CD4-positive, alpha-beta T cell treated with Interleukin-10 for 1 hour (primary cell): ENCODE data around the gene CDKAL1.
"Not testable (repeated sequence)": the region's sequence is repeated elsewhere in the genome, so short reads cannot be mapped to it uniquely, and the experiment has no call there.

Experiments used
- DNase-seq: peaks from one replicate; pipeline ENCODE4 v3.0.0-alpha.2; 2020

The CDKAL1 gene

DNA sequence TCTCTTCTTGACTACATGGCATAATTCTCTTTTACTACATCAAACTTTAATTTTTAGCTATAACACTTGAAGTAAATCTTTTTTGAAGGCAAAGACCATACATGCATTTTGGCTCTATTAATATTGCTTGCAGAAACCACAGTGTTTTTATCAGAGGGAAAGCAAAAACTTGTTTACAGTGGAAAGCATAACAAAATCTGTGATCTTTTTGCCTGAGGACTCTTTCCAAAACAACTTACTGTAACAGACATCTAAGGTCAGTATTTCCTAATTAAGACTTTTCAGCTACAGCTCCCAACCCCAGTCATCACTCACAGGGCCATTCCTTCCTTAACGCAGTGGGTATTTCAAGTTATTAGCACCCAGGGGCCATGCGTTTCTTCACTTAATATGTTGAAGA is 274.7 kb downstream of the CDKAL1 start:
- DNase-seq = no peak

GRCh38 chr6:20810727-20811108 is 276.5 kb downstream of the CDKAL1 start:
- DNase-seq = no peak

DNA sequence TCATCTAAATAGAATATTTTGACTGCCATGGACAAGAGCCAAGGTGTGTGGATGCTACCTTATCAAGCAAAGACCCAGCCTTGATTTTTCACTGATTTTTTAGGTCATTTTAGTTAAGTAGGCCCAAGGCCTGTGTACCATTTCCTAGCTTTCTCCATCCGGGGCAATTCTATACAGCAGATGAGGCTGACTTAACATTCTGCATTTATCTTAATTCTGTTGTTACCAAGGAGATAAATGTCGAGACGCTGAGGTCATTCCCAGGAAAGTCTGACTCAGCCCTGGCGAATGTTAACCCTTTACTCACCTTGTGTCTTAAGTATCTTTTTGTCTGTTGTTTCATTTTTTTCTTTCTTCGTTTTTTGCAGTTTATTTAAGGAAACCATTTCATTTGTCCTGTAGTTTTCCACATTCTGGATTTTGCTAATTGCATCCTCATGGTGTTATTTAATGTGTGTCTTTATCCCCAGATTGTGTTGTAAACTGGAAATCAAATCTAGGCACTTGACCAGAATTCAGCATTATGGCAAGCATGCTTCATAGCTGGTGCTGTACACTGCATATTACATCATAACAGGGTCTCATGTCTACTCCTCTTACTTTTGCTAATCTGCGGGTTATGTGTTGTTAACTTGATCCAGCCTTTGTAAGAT is 277.0 kb downstream of the CDKAL1 start:
- no peak for DNase-seq

- no peak for DNase-seq
Measured at GRCh38 chr6:20812776-20813175, 278.5 kb downstream of the CDKAL1 start.

DNA sequence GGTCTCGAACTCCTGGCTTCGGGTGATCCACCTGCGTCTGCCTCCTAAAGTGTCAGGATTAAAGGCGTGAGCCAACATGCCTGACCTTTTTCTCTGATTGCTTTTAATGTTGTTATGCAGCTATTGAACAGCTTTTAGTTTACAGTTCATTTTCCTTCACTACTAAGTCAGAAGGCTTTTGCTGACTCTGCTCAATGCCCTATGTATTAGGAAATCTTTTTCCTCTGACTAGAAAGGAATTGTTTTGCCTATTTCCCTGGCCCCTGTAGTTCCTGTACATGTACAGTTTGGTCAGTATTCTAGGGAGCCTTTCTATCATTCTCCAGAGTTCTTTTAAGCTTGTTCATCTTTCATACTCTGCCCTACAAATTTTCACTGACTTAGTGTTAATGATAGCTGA is 280.2 kb downstream of the CDKAL1 start:
- DNase-seq = no peak

GRCh38 chr6:20816126-20816525 is 281.9 kb downstream of the CDKAL1 start:
- DNase-seq = no peak

DNA sequence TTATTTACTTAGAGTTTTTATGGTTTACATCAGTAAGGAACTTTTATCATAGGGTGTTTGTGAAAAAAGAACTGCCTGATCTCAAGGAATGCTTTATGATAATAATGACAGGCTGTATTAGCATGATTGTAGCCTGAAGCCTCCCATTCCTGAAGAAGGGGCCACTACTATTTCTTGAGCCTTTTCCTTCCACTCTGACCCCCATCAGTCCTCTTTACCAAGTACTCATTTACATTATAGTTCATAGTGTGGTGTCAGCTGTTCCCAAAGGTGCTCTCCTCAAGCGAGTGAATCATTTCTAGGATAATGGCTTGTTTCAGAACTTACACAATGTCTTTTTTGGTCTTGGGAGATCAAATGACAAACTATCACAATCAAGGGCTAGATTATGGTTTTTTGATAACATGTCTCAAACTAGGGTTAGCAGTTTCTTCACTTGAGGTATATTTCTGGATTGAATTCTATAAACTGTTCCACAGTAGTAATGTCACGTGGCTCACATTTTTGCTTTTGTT is 283.6 kb downstream of the CDKAL1 start:
- no peak for DNase-seq

DNA sequence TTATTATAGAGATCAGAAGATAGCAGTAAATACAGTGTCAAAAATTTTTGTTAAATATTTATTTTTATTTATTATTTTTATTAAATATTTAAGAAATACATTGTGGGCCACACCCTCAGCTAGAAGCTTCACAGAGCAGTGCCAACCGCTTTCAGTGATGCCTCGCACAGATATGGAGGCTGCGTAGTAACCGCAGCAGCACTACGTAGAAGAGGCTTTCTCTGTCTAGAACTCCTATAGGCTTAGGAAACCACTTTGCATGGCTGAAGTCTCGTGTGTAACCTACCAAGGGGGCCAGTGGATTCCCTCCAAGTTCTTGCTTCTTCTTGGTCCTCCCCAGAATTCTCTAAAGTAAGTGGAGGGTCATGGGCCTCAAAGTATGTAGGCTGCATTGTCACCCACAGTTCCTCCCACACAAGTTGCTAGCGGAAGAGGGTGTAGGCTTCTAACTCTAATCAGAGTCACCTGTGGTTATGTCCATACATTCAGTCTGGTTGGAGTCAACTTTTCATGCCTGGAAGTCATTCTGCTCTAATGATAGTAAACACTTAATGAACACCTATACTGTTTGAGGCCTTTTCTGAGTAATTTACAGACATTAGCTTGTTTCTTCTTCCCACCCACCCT is 285.6 kb downstream of the CDKAL1 start:
- no peak for DNase-seq

DNA sequence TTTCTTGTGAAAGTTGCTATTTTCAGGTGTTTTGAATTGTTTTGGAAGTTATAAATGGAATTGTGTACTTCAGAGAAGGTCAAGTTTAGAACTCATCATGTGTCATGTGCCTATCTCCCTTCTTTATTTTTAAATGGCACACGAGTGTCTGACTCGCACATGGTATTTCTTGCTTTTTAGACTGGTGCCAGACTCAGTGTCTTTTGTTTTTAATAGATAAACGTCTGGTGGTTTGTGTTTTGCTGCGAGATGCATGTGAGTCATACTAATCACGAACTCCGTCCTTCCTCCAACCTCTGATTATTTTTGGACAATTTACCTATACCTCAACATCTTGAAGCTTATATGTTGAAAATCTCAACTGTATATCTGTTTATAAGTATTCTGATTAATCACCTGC is 292.1 kb downstream of the CDKAL1 start:
- no peak for DNase-seq

DNA sequence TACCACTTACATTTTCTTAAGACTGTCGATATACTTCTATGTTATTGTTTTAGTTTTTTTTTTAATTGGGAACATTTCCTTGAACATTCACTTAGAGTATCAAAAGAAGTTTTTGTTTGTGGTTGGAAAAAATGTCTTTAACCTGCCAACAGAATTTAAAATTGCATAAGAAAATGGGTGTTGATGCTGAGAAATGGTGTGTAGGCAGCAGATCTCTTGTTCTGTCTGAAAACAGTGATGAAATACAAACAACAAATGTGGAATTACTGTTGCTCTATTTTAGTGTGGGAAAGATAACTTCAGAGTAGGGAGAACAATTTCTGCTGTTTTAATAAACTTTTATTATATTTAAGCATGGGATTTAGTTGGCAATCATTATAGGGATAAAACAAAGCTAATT is 293.5 kb downstream of the CDKAL1 start:
- DNase-seq = no peak

GRCh38 chr6:20830576-20830975 is 296.3 kb downstream of the CDKAL1 start:
- DNase-seq = no peak

DNA sequence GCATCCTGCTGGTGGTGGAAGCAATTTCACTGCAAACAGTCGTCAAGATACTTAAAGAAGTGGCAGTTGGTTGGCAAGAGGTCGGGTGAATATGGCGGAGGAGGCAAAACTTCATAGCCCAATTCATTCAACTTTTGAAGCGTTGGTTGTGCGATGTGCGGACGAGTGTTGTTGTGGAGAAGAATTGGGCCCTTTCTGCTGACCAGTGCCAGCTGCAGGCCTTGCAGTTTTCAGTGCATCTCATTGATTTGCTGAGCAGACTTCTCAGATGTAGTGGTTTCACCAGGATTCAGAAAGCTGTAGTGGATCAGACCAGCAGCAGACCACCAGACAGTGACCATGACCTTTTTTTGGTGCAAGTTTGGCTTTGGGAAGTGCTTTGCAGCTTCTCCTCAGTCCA is 297.0 kb downstream of the CDKAL1 start:
- DNase-seq = not testable (repeated sequence)

GRCh38 chr6:20833881-20834515 is 299.7 kb downstream of the CDKAL1 start:
- DNase-seq = no peak

DNA sequence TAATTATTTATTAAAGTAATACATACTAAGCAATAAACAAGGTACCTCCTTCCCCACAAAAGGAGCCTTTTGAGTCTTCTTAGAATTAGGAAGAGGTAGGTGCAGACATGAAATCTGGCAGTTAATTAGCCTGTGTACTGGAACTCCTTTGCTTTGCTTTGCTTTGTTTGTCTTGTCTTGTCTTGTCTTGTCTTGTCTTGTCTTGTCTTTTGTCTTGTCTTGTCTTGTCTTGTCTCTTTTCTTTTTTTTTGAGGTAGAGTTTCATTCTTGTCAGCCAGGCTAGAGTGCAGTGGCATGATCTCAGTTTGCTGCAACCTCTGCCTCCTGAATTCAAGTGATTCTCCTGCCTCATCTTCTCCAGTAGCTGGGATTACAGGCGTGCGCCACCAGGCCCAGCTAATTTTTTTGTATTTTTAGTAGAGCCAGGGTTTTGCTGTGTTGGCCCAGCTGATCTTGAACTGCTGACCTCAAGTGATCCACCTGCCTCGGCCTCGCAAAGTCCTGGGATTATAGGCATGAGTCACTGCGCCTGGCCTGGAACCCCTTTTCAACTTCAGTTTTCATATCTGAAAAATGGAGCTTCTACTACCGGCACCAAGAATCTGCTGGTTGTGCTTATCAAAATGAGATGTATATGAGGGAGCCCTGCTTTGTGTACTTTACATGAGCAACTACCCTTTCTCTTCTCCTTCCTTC is 301.2 kb downstream of the CDKAL1 start:
- DNase-seq = no peak

- DNase-seq = peak; percentile 39
Measured at GRCh38 chr6:20837189-20837588, 302.9 kb downstream of the CDKAL1 start.

GRCh38 chr6:20838113-20838512 is 303.9 kb downstream of the CDKAL1 start:
- DNase-seq = no peak

DNA sequence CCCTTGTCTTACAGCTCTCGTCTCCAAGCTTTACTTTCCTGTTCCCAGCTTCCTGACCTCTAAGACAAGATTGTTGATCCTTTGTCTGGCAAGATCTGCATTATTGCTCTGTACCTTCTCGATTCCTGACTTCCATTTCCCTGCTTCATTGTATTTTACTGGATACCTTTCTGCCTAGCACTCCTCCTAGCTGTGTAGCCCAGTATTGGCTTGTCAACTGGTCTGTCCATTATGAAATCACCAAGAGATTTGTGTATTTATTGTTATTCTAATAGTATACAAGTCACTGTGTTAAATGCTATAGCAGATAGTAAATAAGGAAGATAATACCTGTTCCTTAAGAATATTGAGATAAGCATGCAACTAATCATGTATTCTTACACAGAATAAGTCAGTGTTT is 305.4 kb downstream of the CDKAL1 start:
- no peak for DNase-seq

DNA sequence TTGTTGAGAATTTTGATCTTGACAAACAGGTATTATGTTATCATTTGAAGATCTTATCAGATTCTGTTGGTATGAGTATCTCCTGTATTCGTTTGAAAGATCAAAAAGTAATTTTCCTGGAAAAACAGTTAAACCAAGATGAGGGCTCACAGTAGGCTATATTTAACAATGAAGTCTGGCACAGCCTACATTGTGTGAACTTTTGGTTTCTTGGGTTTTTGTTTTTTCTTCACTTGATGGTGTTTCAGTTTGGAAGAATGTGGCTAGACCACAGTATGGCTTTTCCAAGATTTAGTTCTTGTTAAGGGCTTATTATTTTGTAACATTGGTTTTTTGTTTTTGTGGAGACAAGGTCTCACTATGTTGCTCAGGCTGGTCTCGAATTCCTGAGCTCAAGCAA is 306.4 kb downstream of the CDKAL1 start:
- DNase-seq = no peak

- no peak for DNase-seq
Measured at GRCh38 chr6:20841806-20842205, 307.5 kb downstream of the CDKAL1 start.

DNA sequence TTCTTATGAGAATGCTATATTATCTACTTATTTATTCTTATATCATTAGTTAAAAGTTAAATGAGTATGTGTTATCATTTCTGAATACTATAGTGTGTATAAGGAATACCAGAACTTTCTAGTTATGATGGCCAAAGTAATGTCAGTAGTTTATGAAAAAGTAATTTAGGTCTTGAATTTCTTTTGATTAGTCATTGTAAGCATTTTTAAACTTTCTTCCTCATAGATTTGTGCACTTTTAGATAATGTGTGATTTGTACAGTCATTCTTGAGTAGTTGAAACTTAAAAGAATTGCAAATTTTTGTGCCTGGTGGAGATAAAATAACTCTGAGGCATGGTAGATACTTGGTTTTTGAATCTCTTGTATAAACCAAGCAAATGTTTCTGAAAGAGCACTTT is 311.3 kb downstream of the CDKAL1 start:
- DNase-seq = no peak

GRCh38 chr6:20846602-20847028 is 312.4 kb downstream of the CDKAL1 start:
- no peak for DNase-seq

- DNase-seq = no peak
Measured at GRCh38 chr6:20847904-20848303, 313.6 kb downstream of the CDKAL1 start.

- DNase-seq = no peak
Measured at GRCh38 chr6:20850686-20851416, 316.6 kb downstream of the CDKAL1 start.
